ENCODE results near the gene OR7A5. TPM values are rescaled to one million over a fixed set of nuclear protein-coding genes. Genes with fewer than 3 reads are reported as not detected.
"Not testable (repeated sequence)": the region's sequence is repeated elsewhere in the genome, so short reads cannot be mapped to it uniquely, and the experiment has no call there.

OR7A5 gene
- polyA plus RNA-seq, 1 experiment, result not detected

- no peak for DNase-seq (ENCODE audit: low read depth)
- Histone ChIP-seq H3K4me3 (ENCODE audit: low read depth, low read length) (no peak overlapping the region), H3K27me3 (ENCODE audit: control insufficient read depth, insufficient read depth, low read length) (no peaks in the 10 kb centered on the region), H3K36me3 (ENCODE audit: control insufficient read depth, insufficient read depth, low read length) (no peaks in the 10 kb centered on the region)
- no peak for TF ChIP-seq CTCF (IDR thresholded peaks at IDR 0.05; ENCODE audit: insufficient read depth, low read depth, low read length)
- ChIA-PET CTCF (interaction anchor here (3.5 kb wide), 1 partner anchor 18 kb away, joined by 11 read pairs; no protein-coding TSS in a partner anchor), POLR2A (no interaction called here)
These were observed 30.2 kb downstream of the OR7A5 start for GRCh38 chr19:14804765-14805164.

- DNase-seq (ENCODE audit: low read depth), result no peak
- POLR2A ChIA-PET, result no interaction called here
- Histone ChIP-seq H3K27me3 (ENCODE audit: control insufficient read depth, insufficient read depth, low read length) (no peaks in the 10 kb centered on the region), H3K4me3 (ENCODE audit: low read depth, low read length) (no peak overlapping the region), H3K36me3 (ENCODE audit: control insufficient read depth, insufficient read depth, low read length) (no peaks in the 10 kb centered on the region)
- TF ChIP-seq CTCF (IDR thresholded peaks at IDR 0.05; ENCODE audit: insufficient read depth, low read depth, low read length), result no peak
- CTCF ChIA-PET, result interaction anchor here (2.4 kb wide), 1 partner anchor 12 kb away, joined by 11 read pairs; no protein-coding TSS in a partner anchor
These were observed 36.2 kb downstream of the OR7A5 start for GRCh38 chr19:14798760-14799159.

DNA sequence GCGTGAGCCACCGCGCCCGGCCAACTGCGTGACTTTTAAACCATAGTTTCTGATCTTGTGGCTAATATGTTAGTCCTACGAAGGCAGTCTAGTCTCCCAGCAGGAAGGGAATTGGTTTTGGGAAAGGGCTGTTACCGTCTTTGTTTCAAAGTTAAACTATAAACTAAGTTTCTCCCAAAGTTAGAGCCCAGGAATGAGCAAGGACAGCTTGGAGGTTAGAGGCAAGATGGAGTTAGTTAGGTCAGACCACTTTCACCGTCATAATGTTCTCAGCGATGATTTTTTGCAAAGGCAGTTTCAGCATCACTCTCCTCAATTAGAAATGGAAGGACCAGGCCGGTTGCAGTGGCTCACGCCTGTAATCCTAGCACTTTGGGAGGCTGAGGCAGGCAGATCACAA lies 39.0 kb downstream of the OR7A5 start:
- Histone ChIP-seq H3K27me3 (ENCODE audit: control insufficient read depth, insufficient read depth, low read length) (no peaks in the 10 kb centered on the region), H3K36me3 (ENCODE audit: control insufficient read depth, insufficient read depth, low read length) (no peaks in the 10 kb centered on the region), H3K4me3 (ENCODE audit: low read depth, low read length) (no peak overlapping the region)
- DNase-seq (ENCODE audit: low read depth), result no peak
- ChIA-PET POLR2A (no interaction called here), CTCF (interaction anchor here (0.8 to 1.4 kb wide), 2 partner anchors 9 to 10 kb away, joined by 3 to 4 read pairs; no protein-coding TSS in a partner anchor)
- no peak for TF ChIP-seq CTCF (IDR thresholded peaks at IDR 0.05; ENCODE audit: insufficient read depth, low read depth, low read length)

DNA sequence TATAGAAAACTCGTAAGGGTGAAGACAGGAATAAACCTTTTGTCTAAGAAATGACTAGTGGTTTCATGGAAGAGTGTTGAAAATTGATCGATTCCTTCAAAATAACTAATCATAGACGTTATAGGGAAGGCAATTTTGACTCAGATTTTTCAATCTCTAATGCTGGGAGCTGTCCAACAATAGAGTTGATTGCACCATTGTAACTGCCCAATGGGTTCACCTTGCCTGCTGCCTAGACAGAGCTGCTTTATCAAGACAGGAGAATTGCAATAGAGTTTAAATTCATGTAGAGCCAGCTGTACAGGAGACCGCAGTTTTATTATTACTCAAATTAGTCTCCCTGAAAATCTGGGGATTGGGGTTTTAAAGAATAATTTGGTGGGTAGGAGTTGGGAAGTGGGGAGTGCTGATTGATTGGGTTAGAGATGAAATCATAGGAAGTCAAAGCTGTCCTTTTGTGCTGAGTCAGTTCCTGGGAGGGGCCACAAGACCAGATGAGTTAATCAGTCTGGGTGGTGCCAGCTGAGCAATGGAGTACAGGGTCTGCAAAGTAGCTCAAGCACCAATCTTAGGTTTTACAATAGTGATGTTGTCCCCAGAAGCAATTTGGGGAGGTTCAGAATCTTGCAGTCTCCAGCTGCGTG lies 39.8 kb downstream of the OR7A5 start:
- DNase-seq (ENCODE audit: low read depth), result no peak
- POLR2A ChIA-PET, result no interaction called here
- CTCF ChIA-PET, result interaction anchor here (0.8 kb wide), 1 partner anchor 9 kb away, joined by 3 read pairs; no protein-coding TSS in a partner anchor
- Histone ChIP-seq H3K4me3 (ENCODE audit: low read depth, low read length) (no peak overlapping the region), H3K36me3 (ENCODE audit: control insufficient read depth, insufficient read depth, low read length) (no peaks in the 10 kb centered on the region), H3K27me3 (ENCODE audit: control insufficient read depth, insufficient read depth, low read length) (no peaks in the 10 kb centered on the region)
- TF ChIP-seq CTCF (IDR thresholded peaks at IDR 0.05; ENCODE audit: insufficient read depth, low read depth, low read length), result no peak

DNA sequence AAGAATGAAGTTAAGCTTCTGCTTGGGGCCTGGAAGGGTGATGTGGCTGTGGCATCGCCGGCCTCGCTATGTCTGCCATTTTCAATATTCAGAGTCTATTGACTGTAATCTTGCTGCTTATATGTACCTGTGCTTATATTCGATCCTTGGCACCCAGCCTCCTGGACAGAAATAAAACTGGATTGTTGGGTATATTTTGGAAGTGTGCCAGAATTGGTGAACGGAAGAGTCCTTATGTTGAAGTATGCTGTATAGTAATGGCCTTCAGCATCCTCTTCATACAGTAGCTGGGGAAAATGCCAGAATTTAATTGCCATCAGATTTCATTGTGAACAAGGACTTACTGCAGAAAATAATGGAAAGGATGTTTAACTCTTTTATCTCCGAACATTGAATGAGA lies 42.7 kb downstream of the OR7A5 start:
- POLR2A ChIA-PET; H3K4me3 ChIP-seq (ENCODE audit: low read depth, low read length); H3K27me3 ChIP-seq (ENCODE audit: control insufficient read depth, insufficient read depth, low read length); CTCF ChIA-PET; H3K36me3 ChIP-seq (ENCODE audit: control insufficient read depth, insufficient read depth, low read length); DNase-seq (ENCODE audit: low read depth): not testable (repeated sequence)

- DNase-seq (ENCODE audit: low read depth), result no peak
- ChIA-PET POLR2A (no interaction called here), CTCF (interaction anchor here (0.7 to 3.0 kb wide), 18 partner anchors 9 to 363 kb away, joined by 3 to 13 read pairs (median 4); partner anchors contain the start of gene NDUFB7)
- Histone ChIP-seq H3K4me3 (ENCODE audit: low read depth, low read length) (no peak overlapping the region), H3K27me3 (ENCODE audit: control insufficient read depth, insufficient read depth, low read length) (no peaks in the 10 kb centered on the region), H3K36me3 (ENCODE audit: control insufficient read depth, insufficient read depth, low read length) (no peaks in the 10 kb centered on the region)
- peak; percentile 82 for TF ChIP-seq CTCF (IDR thresholded peaks at IDR 0.05; ENCODE audit: insufficient read depth, low read depth, low read length)
These were observed 48.5 kb downstream of the OR7A5 start for GRCh38 chr19:14786421-14786851.

DNA sequence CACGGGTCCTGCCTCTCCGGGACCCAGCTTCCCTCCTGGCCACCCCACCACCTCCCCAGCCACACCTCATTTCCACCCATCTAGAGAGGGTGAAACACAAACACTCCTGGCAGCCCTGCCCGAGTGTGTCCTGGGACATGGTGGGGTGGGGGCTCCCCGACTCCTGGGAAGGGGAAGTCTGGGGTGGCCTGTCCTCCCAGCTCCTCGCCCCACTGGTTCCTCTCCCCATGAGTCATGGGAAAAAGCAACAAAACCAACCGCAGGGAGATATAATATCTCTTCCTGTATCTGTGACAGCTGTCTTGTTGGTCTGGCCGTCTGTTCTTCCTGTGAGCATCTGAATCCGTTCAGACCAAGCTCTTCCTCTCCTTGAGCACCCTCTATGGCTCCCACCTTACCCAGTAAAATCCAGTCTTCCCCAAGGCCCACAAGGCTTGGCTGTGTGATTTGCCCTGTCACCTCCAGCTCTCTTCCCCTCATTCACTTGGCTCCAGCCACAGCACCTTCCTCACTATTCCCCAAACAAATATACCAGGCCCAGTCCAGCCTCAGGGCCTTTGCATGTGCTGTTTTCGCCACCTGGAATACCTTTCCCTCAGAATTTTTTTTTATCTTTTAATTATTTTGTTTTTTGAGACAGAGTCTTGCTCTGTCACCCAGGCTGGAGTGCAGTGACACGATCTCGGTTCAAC lies 49.7 kb downstream of the OR7A5 start:
- H3K36me3 ChIP-seq (ENCODE audit: control insufficient read depth, insufficient read depth, low read length); H3K4me3 ChIP-seq (ENCODE audit: low read depth, low read length); H3K27me3 ChIP-seq (ENCODE audit: control insufficient read depth, insufficient read depth, low read length); POLR2A ChIA-PET: not testable (repeated sequence)
- CTCF ChIA-PET, result interaction anchor here (1.2 to 3.0 kb wide), 8 partner anchors 9 to 213 kb away, joined by 3 to 13 read pairs (median 9); partner anchors contain the start of gene NDUFB7
- DNase-seq (ENCODE audit: low read depth), result peak; percentile 5

GRCh38 chr19:14784730-14785101 lies 50.3 kb downstream of the OR7A5 start:
- POLR2A ChIA-PET; H3K27me3 ChIP-seq (ENCODE audit: control insufficient read depth, insufficient read depth, low read length); H3K36me3 ChIP-seq (ENCODE audit: control insufficient read depth, insufficient read depth, low read length); H3K4me3 ChIP-seq (ENCODE audit: low read depth, low read length): not testable (repeated sequence)
- peak; percentile 4 for DNase-seq (ENCODE audit: low read depth)
- CTCF ChIA-PET, result interaction anchor here (3.0 kb wide), 1 partner anchor 106 kb away, joined by 11 read pairs; no protein-coding TSS in a partner anchor
